Activated CD4-positive, alpha-beta T cell treated with anti-CD3 and anti-CD28 coated beads, Interleukin-2, amount 50 U/mL, for 4 hours (primary cell): ENCODE data around the gene STUB1.

Source experiments
- DNase-seq, 2 experiments: peaks; one replicate each; pipeline ENCODE4 v3.0.0-alpha.2; 2020

STUB1 gene

GRCh38 chr16:667780-668518, 12.3 kb upstream of the STUB1 start, which contains the start of gene RHOT2:
Gene RHOT2, plus strand, starts transcription at chr16:668132. Its CDS starts 68 bp downstream, at chr16:668200.
- peak; percentile 83 to 86 for DNase-seq

- DNase-seq, result no peak
Measured at GRCh38 chr16:668519-669171, 11.6 kb upstream of the STUB1 start.

- DNase-seq, result no peak
Measured at GRCh38 chr16:669666-670065, 10.5 kb upstream of the STUB1 start.

GRCh38 chr16:670485-671352, 9.5 kb upstream of the STUB1 start:
- DNase-seq, result no peak

DNA sequence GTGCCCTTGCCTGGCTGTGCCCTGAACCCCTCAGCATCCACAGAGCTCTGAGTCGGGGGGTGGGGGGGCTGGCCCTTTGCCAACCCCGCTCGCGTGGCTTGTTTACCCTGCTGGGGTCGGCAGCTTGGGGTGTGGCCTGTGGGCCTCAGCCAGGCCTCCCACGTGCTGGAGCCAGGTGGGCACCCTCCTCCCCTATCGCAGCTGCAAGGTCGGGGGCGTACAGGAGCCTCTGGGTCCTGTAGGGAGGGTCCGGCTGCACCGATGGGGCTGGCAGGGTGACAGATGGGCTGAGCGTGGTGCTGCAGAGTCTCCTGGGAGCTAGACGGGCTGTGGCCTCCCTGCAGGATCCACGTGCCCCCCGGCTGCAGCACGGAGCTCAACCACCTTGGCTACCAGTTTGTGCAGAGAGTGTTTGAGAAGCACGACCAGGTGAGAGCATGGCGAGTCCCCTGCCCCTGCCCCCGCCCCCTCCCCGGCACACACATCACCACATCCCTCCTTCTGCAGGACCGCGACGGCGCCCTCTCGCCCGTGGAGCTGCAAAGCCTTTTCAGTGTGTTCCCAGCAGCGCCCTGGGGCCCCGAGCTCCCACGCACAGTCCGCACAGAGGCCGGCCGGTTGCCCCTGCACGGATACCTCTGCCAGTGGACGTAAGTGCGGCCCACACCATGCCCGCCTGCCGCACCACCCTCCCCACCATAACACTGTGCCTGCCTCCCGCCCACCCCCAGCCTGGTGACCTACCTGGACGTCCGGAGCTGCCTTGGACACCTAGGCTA, 8.7 kb upstream of the STUB1 start:
- no peak for DNase-seq

DNA sequence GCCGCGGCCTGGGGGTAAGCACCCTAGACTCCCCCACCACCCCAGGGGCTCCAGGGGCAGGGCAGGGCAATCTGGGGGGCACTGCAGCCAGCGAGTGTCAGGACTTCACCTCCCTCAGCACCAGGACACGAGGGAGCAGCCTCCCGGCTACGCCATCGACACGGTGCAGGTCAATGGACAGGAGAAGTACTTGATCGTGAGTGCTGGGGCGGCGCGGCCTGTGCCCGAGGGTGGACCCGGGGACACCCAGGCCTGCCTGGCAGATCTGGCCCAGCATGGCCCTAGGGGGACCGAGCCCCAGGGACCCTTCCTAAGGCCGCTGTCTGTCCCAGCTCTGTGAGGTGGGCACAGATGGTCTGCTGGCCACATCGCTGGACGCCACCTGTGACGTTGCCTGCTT, 7.8 kb upstream of the STUB1 start:
- no peak for DNase-seq

DNA sequence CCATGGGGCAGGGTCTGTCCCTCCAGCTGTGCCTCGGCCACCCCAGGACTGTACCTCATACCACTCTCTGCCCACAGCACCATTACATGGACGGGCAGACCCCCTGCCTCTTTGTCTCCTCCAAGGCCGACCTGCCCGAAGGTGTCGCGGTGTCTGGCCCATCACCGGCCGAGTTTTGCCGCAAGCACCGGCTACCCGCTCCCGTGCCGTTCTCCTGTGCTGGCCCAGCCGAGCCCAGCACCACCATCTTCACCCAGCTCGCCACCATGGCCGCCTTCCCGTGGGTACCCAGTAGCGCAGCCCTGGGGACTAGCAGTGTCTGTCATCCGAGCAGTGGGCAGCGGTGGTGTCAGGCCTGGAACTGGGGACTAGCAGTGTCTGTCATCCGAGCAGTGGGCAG, 7.4 kb upstream of the STUB1 start:
- no peak for DNase-seq

DNA sequence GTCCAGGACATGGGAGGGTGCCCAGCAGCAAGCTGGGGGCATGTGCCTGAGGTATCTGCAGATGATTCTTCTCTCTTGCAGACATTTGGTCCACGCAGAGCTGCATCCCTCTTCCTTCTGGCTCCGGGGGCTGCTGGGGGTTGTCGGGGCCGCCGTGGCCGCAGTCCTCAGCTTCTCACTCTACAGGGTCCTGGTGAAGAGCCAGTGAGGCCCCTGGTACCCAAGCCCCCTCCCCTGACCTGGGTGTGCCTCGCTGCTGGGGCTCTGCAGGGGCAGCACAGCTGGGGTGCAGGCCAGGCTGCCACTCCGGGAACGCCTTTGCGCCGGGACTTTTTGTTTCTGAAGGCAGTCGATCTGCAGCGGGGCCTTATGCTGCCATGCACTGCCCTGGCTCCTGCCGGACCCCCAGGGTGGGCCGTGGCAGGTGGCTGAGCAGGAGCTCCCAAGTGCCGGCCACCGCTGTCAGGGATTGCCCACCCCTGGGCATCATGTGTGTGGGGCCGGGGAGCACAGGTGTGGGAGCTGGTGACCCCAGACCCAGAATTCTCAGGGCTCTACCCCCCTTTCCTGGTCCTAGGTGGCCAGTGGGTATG, 6.7 kb upstream of the STUB1 start:
- DNase-seq, result no peak

- DNase-seq, result no peak
Measured at GRCh38 chr16:674214-674881, 5.9 kb upstream of the STUB1 start.

GRCh38 chr16:674968-675883, 5.0 kb upstream of the STUB1 start, which contains the start of gene RHBDL1:
Gene RHBDL1, plus strand, starts transcription at chr16:675671. Its CDS starts 120 bp downstream, at chr16:675791.
- no peak for DNase-seq

DNA sequence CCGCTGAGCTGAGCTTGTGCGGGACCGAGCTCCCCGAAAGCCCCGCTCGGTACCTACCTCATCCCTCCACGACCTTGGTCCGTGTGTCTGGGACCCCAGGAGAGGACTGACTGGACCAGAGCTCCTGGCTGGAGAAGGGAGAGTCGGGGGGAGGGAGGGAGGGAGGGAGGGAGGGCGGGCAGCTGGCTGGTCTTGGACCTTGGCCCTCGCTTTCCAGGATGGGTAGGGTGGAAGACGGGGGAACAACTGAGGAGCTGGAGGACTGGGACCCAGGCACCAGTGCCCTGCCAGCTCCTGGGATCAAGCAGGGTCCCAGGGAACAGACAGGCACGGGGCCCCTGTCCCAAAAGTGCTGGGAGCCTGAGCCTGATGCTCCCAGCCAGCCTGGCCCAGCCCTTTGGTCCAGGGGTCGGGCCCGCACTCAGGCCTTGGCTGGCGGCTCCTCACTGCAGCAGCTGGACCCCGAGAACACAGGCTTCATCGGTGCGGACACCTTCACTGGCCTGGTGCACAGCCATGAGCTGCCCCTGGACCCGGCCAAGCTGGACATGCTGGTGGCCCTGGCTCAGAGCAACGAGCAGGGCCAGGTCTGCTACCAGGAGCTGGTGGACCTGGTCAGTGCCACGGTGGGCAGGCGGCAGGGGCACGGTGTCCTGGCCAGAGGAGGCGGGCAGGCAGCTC, 4.2 kb upstream of the STUB1 start:
- no peak for DNase-seq

GRCh38 chr16:676565-676902, 3.7 kb upstream of the STUB1 start:
- DNase-seq, result no peak

- peak in 1 of 2 experiments; percentile 28 for DNase-seq
Measured at GRCh38 chr16:676913-677312, 3.3 kb upstream of the STUB1 start.

DNA sequence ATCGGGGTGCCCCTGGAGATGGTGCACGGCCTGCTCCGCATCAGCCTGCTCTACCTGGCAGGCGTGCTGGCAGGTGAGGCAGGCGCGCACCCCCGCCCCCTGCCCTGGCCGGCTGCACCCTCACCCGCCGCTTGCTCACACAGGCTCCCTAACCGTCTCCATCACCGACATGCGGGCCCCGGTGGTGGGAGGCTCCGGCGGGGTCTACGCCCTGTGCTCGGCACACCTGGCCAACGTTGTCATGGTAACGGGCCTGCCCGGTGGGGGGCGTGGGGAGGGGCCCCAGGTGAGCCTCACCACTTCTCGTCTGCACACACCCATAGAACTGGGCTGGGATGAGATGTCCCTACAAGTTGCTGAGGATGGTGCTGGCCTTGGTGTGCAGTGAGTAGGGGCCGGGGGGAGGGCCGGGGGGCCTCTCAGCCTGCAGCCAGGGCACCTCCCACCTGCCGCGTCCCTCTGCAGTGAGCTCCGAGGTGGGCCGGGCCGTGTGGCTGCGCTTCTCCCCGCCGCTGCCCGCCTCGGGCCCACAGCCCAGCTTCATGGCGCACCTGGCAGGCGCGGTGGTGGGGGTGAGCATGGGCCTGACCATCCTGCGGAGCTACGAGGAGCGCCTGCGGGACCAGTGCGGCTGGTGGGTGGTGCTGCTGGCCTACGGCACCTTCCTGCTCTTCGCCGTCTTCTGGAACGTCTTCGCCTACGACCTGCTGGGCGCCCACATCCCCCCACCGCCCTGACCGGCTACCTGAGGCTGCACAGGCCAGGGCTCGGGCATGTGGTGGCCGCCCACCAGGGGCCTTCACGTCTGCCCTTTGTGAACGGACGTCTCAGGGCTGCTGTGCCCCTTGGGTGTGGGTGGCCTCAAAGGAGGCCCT, 2.7 kb upstream of the STUB1 start:
- no peak for DNase-seq

GRCh38 chr16:678209-678857, 1.9 kb upstream of the STUB1 start:
- no peak for DNase-seq

- peak in 1 of 2 experiments; percentile 39 for DNase-seq
Measured at GRCh38 chr16:678858-679813, 1.1 kb upstream of the STUB1 start.

GRCh38 chr16:680625-680945, 375 bp downstream of the STUB1 start:
- DNase-seq, result no peak
